Retinal pigment epithelial cell (primary cell): Measurements from ENCODE around the gene TRAF2.
"Not testable (repeated sequence)": the region's sequence is repeated elsewhere in the genome, so short reads cannot be mapped to it uniquely, and the experiment has no call there.

Experiments
- DNase-seq: peaks from one replicate; pipeline ENCODE4 v3.0.0-alpha.2; 2010; ENCODE audit warnings: low read depth
- H3K4me3 ChIP-seq: 2 replicates; pipeline ENCODE4 v1.5.1; 2011; ENCODE audit warnings: mild to moderate bottlenecking, low read length, control low read depth, moderate library complexity
- CTCF ChIP-seq: conservative IDR thresholded peaks from 2 replicates; pipeline ENCODE4 v1.5.1; 2011; ENCODE audit warnings: low read depth, low read length, control low read depth, inconsistent platforms

Gene TRAF2

GRCh38 chr9:136868644-136869043, 17.7 kb upstream of the TRAF2 start:
- DNase-seq: no peak
- no peak for TF ChIP-seq CTCF
- no peak overlapping the region for H3K4me3 ChIP-seq

- DNase-seq, H3K4me3 ChIP-seq: not testable (repeated sequence)
These were observed 16.7 kb upstream of the TRAF2 start for GRCh38 chr9:136869611-136870010.

GRCh38 chr9:136875155-136875554, 11.2 kb upstream of the TRAF2 start:
- TF ChIP-seq CTCF: no peak
- no peak for DNase-seq
- no peak overlapping the region for H3K4me3 ChIP-seq

GRCh38 chr9:136876476-136876875, 9.8 kb upstream of the TRAF2 start:
- no peak for TF ChIP-seq CTCF
- H3K4me3 ChIP-seq: no peak overlapping the region

GRCh38 chr9:136880651-136881050, 5.7 kb upstream of the TRAF2 start:
- no peak for TF ChIP-seq CTCF
- no peak for DNase-seq

More at GRCh38 chr9:136876476-136876875, 9.8 kb upstream of the TRAF2 start:
- DNase-seq: no peak

GRCh38 chr9:136881691-136882108, 4.6 kb upstream of the TRAF2 start:
- no peak overlapping the region for H3K4me3 ChIP-seq

More at GRCh38 chr9:136880651-136881050, 5.7 kb upstream of the TRAF2 start:
- no peak overlapping the region for H3K4me3 ChIP-seq

GRCh38 chr9:136882109-136882946, 4.0 kb upstream of the TRAF2 start:
- no peak for TF ChIP-seq CTCF
- no peak overlapping the region for H3K4me3 ChIP-seq
- no peak for DNase-seq

More at GRCh38 chr9:136881691-136882108, 4.6 kb upstream of the TRAF2 start:
- DNase-seq: no peak
- TF ChIP-seq CTCF: no peak

GRCh38 chr9:136882947-136883283, 3.4 kb upstream of the TRAF2 start:
- not testable (repeated sequence) for DNase-seq, H3K4me3 ChIP-seq

- DNase-seq, H3K4me3 ChIP-seq: not testable (repeated sequence)
These were observed 2.6 kb upstream of the TRAF2 start for GRCh38 chr9:136883670-136884069.
